CD4-positive, alpha-beta T cell treated with Interleukin-4 for 4 hours (primary cell): ENCODE measurements around the gene DCC.

ENCODE experiments used
- DNase-seq: peaks from one replicate; pipeline ENCODE4 v3.0.0-alpha.2; 2020

The DCC gene

GRCh38 chr18:52844323-52844722 lies 504.3 kb downstream of the DCC start:
- DNase-seq: no peak

GRCh38 chr18:52845036-52845435 lies 505.0 kb downstream of the DCC start:
- no peak for DNase-seq

GRCh38 chr18:52850031-52850560 lies 510.1 kb downstream of the DCC start:
- no peak for DNase-seq

- DNase-seq: no peak
Observed at GRCh38 chr18:52861558-52861957, 521.6 kb downstream of the DCC start.

DNA sequence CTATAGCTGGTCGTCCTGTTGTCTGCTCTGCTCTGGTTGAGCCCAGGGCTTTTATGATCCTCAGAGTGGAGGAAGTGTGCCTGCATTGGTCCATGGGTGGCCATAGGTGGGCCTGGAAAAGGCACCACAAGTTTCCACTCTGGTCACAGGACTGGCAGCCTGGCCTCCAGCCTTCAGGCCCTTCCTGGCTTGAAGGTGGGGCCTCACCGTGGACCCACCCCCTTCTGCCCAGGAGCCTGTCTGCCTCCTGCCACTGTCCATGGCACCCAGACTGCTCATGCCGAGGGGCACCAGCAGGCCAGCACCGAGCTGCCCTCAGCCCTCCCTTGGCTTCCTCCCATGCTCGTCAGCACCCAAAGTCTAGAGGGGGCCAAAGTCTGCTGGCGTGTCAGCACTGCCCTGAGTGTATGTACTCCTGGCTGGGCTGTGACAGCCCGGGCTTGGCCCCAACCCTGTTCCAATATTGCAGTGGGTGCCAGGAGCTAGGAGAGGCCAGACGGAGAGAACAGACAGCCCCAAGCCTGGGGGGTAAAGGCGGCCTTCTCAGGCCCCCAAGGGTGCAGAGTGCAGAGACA lies 529.4 kb downstream of the DCC start:
- DNase-seq: no peak

- DNase-seq: no peak
Observed at GRCh38 chr18:52869942-52870907, 530.2 kb downstream of the DCC start.

DNA sequence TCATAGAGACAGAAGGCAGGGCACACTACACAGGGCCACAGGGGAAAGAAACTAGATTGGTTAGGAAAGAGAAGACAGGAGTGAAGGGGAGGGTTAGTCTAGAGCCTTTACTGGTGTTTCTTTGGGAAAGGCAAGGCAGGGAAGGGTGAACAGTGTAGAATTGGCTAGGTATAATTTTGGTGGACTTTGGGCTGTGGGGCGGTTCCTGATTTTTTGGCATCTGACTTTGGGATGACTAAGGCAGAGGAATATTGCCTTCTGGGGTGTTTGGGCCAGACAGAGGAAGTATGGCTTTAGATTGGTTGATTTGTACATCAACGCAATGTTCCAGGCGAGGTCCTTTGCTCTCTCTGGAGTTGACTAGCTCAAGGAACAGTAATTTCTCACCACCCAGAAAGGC lies 534.8 kb downstream of the DCC start:
- DNase-seq: no peak

DNA sequence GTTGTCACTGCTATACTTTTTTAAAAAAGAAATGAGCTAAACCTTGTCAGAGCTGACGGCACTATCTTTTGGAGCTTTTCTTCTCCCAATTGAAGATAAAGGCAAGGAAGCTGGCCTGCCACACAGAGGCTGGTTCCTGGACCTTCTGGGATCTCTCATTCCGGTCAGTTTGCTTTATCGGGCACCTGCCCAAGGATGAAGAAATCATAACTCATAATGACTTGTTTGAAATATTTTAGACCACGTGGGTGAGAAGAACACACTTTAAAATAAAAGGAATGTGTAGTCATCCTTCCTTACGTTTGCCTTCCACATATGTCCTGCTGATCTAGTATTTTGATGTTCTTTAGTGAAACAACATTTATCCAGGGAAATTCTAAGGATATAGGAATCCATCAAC lies 535.7 kb downstream of the DCC start:
- no peak for DNase-seq

- DNase-seq: no peak
Observed at GRCh38 chr18:52888014-52888413, 548.0 kb downstream of the DCC start.

- no peak for DNase-seq
Observed at GRCh38 chr18:52894801-52895200, 554.8 kb downstream of the DCC start.

DNA sequence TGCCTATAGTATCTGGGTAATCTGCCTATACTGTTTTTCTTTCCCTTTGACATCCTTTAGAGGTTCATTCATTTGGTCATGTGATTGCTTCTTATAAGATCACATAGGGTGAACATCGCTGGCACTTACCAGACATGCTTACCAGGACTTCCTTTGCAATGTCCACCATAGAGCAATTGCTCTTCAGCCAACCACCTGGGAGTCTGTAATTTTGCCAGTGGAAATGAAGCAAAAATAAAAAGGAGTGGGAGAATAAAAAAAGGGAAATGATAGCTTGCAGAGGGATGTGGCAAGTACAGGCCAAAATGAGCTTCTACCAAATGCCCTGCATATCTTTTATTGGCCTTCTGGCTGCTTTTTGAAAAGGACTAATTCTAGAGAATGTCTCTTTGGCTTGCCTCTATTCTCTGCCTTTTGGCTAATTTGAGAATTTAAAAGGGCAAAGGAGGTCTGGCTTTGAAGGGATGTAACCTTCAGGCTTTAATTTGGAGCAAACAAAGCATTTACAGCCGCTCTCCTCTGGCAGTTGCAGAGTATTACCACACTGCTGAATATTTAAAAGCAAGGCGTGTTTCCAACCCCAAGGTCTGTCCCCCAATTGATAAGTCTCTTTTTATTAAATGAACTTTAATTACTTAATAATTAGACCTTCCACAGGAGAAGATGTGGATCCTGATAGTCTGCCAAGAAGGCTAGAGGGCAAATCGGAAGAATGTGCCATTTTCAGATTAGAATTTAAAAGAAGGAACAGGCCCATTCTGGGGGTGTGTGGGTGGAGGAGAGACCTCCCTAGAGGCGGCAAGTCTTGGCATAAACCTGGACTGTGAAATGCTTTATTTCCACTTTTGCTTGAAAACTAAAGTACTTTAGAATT lies 557.9 kb downstream of the DCC start:
- no peak for DNase-seq

DNA sequence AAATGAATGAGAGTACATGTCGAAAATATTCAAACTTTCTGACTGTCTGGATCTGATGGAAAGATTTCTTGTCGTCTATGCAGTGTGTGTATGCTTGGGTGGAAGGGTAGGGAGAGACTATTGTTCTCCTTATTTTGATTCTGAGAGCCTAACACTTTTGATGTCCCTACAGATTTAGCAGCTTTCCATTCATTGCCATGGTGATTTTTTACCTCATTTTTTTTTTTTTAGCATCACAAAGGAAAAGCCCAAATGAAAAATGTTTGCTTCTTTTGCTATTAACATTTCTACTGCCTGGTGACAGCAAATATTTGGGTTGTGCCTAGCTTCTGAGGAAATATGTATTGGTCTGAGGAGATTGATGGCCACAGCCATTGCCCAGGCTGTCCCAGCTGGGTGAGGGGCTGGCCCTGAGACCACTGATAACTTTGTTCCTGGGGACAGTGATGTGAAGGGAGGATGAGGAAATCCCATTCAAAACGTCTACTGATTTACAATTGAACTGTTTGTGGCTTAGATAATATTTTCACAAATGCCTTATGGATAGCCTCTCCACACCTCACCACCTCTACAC lies 558.6 kb downstream of the DCC start:
- no peak for DNase-seq

DNA sequence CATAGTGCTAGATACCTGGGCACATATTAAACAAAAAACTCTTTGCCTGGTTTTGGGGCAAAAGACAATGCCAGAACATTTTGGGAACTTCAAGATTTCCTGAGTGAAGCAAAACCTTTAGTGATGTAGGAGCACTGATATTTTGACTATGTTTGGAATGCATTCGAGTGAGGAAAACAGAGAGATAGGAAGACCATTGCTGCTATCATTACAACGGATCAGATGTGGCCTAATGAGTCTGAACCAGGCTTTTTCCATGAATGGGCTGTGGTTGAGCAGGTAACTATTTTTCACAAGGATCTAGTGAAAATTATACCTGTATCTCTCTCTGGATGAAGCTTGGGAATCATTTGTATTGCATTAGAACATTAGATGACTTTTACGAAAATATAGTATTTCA lies 562.2 kb downstream of the DCC start:
- no peak for DNase-seq

DNA sequence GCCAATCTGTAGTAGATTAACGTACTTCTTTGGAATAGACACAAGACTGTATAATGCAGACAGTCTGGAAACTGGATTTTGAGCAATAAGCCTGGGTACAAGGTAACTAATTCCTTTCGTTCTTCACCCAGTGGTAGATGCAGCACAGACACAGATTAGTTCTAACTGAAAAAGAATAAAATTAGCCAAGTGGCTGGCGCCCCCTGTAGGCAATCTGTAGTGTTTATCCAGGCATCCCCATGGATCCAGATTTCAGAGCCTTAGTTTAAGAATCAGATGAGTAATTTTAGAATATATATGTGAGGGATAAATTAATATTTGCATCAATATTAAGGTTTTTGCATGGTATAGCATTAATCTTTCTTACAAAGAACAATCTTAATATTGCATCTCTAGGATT lies 563.9 kb downstream of the DCC start:
- DNase-seq: no peak

DNA sequence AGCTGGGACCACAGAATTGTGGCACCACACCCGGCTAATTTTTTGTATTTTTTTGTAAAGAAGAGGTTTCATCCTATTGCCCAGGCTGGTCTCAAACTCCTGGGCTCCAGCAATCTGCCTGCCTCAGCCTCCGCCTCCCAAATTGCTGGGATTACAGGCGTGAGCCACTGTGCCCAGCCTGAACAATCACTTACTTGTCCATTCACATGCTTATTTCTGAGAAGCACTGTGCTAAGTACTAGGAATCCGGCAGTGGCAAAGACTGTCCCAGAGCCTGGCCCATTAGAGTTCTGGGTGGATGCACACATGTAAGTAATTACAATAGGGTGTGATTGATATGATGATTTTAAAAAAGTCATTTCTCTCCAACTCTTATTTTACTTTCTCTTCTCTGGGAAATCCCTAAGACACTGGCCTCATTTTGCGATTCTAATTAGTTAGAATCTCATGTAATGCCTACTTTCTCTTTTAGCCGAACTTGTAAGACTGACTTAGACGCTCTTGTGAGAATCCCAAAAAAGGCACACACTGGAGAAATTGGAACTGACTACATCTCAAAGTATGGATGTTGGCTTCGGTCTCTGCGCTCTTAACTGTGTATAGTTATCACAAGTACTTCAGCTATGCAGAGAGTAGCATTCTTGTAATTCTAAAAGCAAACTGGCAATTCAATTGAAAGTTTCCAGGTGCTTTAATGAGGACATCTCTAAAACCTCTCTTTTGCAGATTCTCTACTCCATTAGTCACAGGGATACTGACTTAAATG lies 567.7 kb downstream of the DCC start:
- no peak for DNase-seq

GRCh38 chr18:52914148-52914547 lies 574.2 kb downstream of the DCC start:
- DNase-seq: no peak

GRCh38 chr18:52920665-52921064 lies 580.7 kb downstream of the DCC start:
- no peak for DNase-seq

- DNase-seq: no peak
Observed at GRCh38 chr18:52933356-52933755, 593.4 kb downstream of the DCC start.

GRCh38 chr18:52936931-52937330 lies 596.9 kb downstream of the DCC start:
- DNase-seq: no peak

DNA sequence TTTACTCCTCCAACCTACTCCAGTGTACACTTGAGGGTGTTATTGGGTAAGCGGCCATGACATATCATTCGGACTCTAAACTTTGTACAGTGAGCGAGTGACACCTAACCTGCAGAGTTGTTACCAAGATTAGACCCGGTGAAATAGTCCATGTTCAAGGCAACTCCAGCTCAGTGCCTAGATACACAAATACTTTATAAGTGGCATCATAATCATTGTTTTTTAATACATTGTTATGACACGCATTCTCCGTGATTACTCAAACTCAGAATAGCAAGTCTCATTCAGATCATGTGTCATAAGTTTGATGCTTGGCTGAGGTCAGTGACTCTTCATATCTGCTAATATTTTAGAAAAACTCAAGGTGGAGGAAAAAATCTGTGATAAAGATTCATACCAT lies 597.8 kb downstream of the DCC start:
- no peak for DNase-seq

- no peak for DNase-seq
Observed at GRCh38 chr18:52945552-52945951, 605.6 kb downstream of the DCC start.

- DNase-seq: no peak
Observed at GRCh38 chr18:52948868-52949444, 609.0 kb downstream of the DCC start.
